H1 (cell line): ENCODE data around the gene RUSF1. TPM values are rescaled to one million over a fixed set of nuclear protein-coding genes. Genes with fewer than 3 reads are reported as not detected.

Source experiments
- BCL11A ChIP-seq, 2 experiments: IDR thresholded peaks; one replicate each; pipeline ENCODE4 v1.6.1; 2011; ENCODE audit warnings: low read depth in 2 of 2, low read length in 2 of 2, mild to moderate bottlenecking in 2 of 2
- CHD2 ChIP-seq: IDR thresholded peaks from 2 replicates; pipeline ENCODE4 v1.6.1; 2012; ENCODE audit warnings: low read length, improper control_type of control experiment
- CREB1 ChIP-seq: IDR thresholded peaks from 2 replicates; pipeline ENCODE4 v1.6.1; 2012; ENCODE audit warnings: inconsistent platforms
- MAFK ChIP-seq: IDR thresholded peaks from 2 replicates; pipeline ENCODE4 v1.6.1; 2012; ENCODE audit warnings: low read depth, mild to moderate bottlenecking, improper control_type of control experiment, low read length
- POLR2AphosphoS5 ChIP-seq: IDR thresholded peaks from 2 replicates; pipeline ENCODE4 v1.6.1; 2011; ENCODE audit warnings: low read depth, low read length
- RNF2 ChIP-seq: fragments of 200-900, 300-1000 bp; sonication (generic); IDR thresholded peaks from 2 replicates; pipeline ENCODE4 v1.7.1; 2016; ENCODE audit warnings: borderline replicate concordance, low read depth, mild to moderate bottlenecking, antibody characterized with exemption, low read length; ENCODE audit not compliant: poor library complexity, severe bottlenecking; ENCODE audit errors: missing control alignments
- SIX5 ChIP-seq: IDR thresholded peaks from 2 replicates; pipeline ENCODE4 v1.6.1; 2011; ENCODE audit warnings: mild to moderate bottlenecking, low read depth, low read length
- TAF7 ChIP-seq: optimal IDR thresholded peaks from 2 replicates; pipeline ENCODE3; 2011; ENCODE audit warnings: low read depth, mild to moderate bottlenecking, inconsistent platforms, low read length, moderate library complexity, borderline replicate concordance
- YY1 ChIP-seq: IDR thresholded peaks from 2 replicates; pipeline ENCODE4 v1.6.1; 2011; ENCODE audit warnings: low read depth, mild to moderate bottlenecking, low read length
- polyA plus RNA-seq, 7 experiments: library from polyadenylated mRNA; depleted of rRNA in 3 of 7; stranded (reverse) in 5 of 7; unstranded in 2 of 7; fragments of >200 nt in 5 of 7; fragments of 200-250 nt in 2 of 7; gene quantifications; 1 replicate in 5 of 7; 2 replicates in 1 of 7; 4 replicates in 1 of 7; pipeline versions ENCODE4 v1.2.1 to v1.2.3, GENCODE V29; 2011 to 2013; ENCODE audit warnings: missing spikeins in 2 of 7, mixed read lengths in 2 of 7
- total RNA-seq: library from RNA; stranded (reverse); fragmentation: NEBNext Ultra II Directional; extraction: Animal tissue kit (Norgen Biotek cat#: 25700); gene quantifications from 2 replicates; pipeline ENCODE4 v1.2.1, GENCODE V29; 2021
- TF ChIP-seq, protein P1 (sequence below): fragments of 300-600 bp; sonication (generic); IDR thresholded peaks from 2 replicates; pipeline ENCODE4 v1.7.1; 2012; ENCODE audit warnings: low read length, moderate library complexity, mild to moderate bottlenecking, inconsistent platforms; ENCODE audit not compliant: insufficient replicate concordance

RUSF1 gene
- total and polyA plus RNA-seq, 2 of the 8 experiments (the other 6 are each of a cell fraction or from before 2014, with no cell fraction given), result 22.5 to 33.7 TPM

GRCh38 chr16:31479751-31480150, 28.4 kb downstream of the RUSF1 start (continued):
- TF ChIP-seq, protein P1, sequence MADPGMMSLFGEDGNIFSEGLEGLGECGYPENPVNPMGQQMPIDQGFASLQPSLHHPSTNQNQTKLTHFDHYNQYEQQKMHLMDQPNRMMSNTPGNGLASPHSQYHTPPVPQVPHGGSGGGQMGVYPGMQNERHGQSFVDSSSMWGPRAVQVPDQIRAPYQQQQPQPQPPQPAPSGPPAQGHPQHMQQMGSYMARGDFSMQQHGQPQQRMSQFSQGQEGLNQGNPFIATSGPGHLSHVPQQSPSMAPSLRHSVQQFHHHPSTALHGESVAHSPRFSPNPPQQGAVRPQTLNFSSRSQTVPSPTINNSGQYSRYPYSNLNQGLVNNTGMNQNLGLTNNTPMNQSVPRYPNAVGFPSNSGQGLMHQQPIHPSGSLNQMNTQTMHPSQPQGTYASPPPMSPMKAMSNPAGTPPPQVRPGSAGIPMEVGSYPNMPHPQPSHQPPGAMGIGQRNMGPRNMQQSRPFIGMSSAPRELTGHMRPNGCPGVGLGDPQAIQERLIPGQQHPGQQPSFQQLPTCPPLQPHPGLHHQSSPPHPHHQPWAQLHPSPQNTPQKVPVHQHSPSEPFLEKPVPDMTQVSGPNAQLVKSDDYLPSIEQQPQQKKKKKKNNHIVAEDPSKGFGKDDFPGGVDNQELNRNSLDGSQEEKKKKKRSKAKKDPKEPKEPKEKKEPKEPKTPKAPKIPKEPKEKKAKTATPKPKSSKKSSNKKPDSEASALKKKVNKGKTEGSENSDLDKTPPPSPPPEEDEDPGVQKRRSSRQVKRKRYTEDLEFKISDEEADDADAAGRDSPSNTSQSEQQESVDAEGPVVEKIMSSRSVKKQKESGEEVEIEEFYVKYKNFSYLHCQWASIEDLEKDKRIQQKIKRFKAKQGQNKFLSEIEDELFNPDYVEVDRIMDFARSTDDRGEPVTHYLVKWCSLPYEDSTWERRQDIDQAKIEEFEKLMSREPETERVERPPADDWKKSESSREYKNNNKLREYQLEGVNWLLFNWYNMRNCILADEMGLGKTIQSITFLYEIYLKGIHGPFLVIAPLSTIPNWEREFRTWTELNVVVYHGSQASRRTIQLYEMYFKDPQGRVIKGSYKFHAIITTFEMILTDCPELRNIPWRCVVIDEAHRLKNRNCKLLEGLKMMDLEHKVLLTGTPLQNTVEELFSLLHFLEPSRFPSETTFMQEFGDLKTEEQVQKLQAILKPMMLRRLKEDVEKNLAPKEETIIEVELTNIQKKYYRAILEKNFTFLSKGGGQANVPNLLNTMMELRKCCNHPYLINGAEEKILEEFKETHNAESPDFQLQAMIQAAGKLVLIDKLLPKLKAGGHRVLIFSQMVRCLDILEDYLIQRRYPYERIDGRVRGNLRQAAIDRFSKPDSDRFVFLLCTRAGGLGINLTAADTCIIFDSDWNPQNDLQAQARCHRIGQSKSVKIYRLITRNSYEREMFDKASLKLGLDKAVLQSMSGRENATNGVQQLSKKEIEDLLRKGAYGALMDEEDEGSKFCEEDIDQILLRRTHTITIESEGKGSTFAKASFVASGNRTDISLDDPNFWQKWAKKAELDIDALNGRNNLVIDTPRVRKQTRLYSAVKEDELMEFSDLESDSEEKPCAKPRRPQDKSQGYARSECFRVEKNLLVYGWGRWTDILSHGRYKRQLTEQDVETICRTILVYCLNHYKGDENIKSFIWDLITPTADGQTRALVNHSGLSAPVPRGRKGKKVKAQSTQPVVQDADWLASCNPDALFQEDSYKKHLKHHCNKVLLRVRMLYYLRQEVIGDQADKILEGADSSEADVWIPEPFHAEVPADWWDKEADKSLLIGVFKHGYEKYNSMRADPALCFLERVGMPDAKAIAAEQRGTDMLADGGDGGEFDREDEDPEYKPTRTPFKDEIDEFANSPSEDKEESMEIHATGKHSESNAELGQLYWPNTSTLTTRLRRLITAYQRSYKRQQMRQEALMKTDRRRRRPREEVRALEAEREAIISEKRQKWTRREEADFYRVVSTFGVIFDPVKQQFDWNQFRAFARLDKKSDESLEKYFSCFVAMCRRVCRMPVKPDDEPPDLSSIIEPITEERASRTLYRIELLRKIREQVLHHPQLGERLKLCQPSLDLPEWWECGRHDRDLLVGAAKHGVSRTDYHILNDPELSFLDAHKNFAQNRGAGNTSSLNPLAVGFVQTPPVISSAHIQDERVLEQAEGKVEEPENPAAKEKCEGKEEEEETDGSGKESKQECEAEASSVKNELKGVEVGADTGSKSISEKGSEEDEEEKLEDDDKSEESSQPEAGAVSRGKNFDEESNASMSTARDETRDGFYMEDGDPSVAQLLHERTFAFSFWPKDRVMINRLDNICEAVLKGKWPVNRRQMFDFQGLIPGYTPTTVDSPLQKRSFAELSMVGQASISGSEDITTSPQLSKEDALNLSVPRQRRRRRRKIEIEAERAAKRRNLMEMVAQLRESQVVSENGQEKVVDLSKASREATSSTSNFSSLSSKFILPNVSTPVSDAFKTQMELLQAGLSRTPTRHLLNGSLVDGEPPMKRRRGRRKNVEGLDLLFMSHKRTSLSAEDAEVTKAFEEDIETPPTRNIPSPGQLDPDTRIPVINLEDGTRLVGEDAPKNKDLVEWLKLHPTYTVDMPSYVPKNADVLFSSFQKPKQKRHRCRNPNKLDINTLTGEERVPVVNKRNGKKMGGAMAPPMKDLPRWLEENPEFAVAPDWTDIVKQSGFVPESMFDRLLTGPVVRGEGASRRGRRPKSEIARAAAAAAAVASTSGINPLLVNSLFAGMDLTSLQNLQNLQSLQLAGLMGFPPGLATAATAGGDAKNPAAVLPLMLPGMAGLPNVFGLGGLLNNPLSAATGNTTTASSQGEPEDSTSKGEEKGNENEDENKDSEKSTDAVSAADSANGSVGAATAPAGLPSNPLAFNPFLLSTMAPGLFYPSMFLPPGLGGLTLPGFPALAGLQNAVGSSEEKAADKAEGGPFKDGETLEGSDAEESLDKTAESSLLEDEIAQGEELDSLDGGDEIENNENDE, result no peak
- TF ChIP-seq BCL11A (IDR thresholded peaks at IDR 0.05; ENCODE audit: low read depth in 2 of 2, low read length in 2 of 2), result no peak
- no peak for TF ChIP-seq TAF7
- TF ChIP-seq YY1, result no peak
- no peak for TF ChIP-seq SIX5
- no peak for TF ChIP-seq MAFK
- TF ChIP-seq CREB1, result no peak
- TF ChIP-seq CHD2, result no peak
- no peak for TF ChIP-seq POLR2AphosphoS5
- no peak for TF ChIP-seq RNF2
